Loucy (cell line): ENCODE measurements around the gene SEPTIN11.

Source experiments
- CTCF ChIP-seq: fragments of 200-600 bp; sonication (generic); conservative IDR thresholded peaks from 2 replicates; pipeline ENCODE4 v1.5.1; 2014; ENCODE audit warnings: mild to moderate bottlenecking, antibody characterized with exemption, low read length
- EZH2phosphoT487 ChIP-seq: fragments of 200-600 bp; IDR thresholded peaks from 2 replicates; pipeline ENCODE4 v1.6.1; 2018; ENCODE audit warnings: antibody characterized with exemption, mild to moderate bottlenecking, moderate library complexity, borderline replicate concordance

- no peak for TF ChIP-seq CTCF
- no peak for TF ChIP-seq EZH2phosphoT487
Observed at GRCh38 chr4:76931087-76931486, 18.5 kb upstream of the SEPTIN11 start.
